ENCODE measurements around the gene SHMT2.
A peak's percentile ranks its signal among the peaks of the same experiment; 100 is the strongest.

Gene SHMT2

GRCh38 chr12:57229634-57230380 lies at the start of gene SHMT2:
Gene SHMT2, plus strand, starts transcription at chr12:57229711. Its CDS starts 68 bp downstream, at chr12:57229779.
- H3K4me3 ChIP-seq (ENCODE audit: low read depth, low read length), result peak within 1 kb of the TSS; percentile 93

GRCh38 chr12:57180321-57180989 lies 49.1 kb upstream of the SHMT2 start:
- DNase-seq (ENCODE audit: low read depth, low spot score), result no peak
- TF ChIP-seq CTCF (IDR thresholded peaks at IDR 0.05; ENCODE audit: insufficient read depth, low read length, missing control alignments), result no peak
- ChIA-PET CTCF (interaction anchor here (1.0 to 26.2 kb wide), 12 partner anchors 9 to 111 kb away, joined by 3 to 874 read pairs (median 4); partner anchors contain the start of genes LRP1 and STAT6), POLR2A (interaction anchor here (0.6 kb wide), 1 partner anchor 53 kb away, joined by 3 read pairs; no protein-coding TSS in a partner anchor)
- no peak overlapping the region for H3K4me3 ChIP-seq (ENCODE audit: low read depth, low read length)

More at GRCh38 chr12:57229634-57230380, at the start of gene SHMT2:
- TF ChIP-seq CTCF (IDR thresholded peaks at IDR 0.05; ENCODE audit: insufficient read depth, low read length, missing control alignments), result no peak
- ChIA-PET CTCF (interaction anchor here (0.7 to 13.3 kb wide), 14 partner anchors 13 to 229 kb away, joined by 3 to 425 read pairs (median 4); partner anchors contain the start of genes GLI1 and NXPH4), POLR2A (interaction anchor here (0.6 to 3.4 kb wide), 19 partner anchors 9 to 229 kb away, joined by 3 to 74 read pairs (median 5); partner anchors contain the start of genes LRP1 and STAT6)
- peak; percentile 78 for DNase-seq (ENCODE audit: low read depth, low spot score)

- no peak for DNase-seq (ENCODE audit: low read depth, low spot score)
- ChIA-PET CTCF (interaction anchor here (1.0 to 26.2 kb wide), 9 partner anchors 9 to 112 kb away, joined by 3 to 874 read pairs (median 4); partner anchors contain the start of genes LRP1 and STAT6), POLR2A (no interaction called here)
- H3K4me3 ChIP-seq (ENCODE audit: low read depth, low read length), result no peak overlapping the region
- TF ChIP-seq CTCF (IDR thresholded peaks at IDR 0.05; ENCODE audit: insufficient read depth, low read length, missing control alignments), result no peak
These were observed 48.4 kb upstream of the SHMT2 start for GRCh38 chr12:57181072-57181471.

- CTCF ChIA-PET, result interaction anchor here (0.7 to 26.2 kb wide), 14 partner anchors 8 to 113 kb away, joined by 3 to 874 read pairs (median 4); partner anchors contain the start of genes LRP1 and STAT6
- no peak overlapping the region for H3K4me3 ChIP-seq (ENCODE audit: low read depth, low read length)
- DNase-seq (ENCODE audit: low read depth, low spot score), result no peak
- no peak for TF ChIP-seq CTCF (IDR thresholded peaks at IDR 0.05; ENCODE audit: insufficient read depth, low read length, missing control alignments)
- POLR2A ChIA-PET, result interaction anchor here (0.7 kb wide), 1 partner anchor 41 kb away, joined by 4 read pairs; no protein-coding TSS in a partner anchor
These were observed 47.9 kb upstream of the SHMT2 start for GRCh38 chr12:57181561-57182155.

- CTCF ChIA-PET, result interaction anchor here (1.0 to 26.2 kb wide), 12 partner anchors 11 to 114 kb away, joined by 3 to 874 read pairs (median 6); partner anchors contain the start of genes LRP1 and STAT6
- TF ChIP-seq CTCF (IDR thresholded peaks at IDR 0.05; ENCODE audit: insufficient read depth, low read length, missing control alignments), result peak; percentile 92
- no peak overlapping the region for H3K4me3 ChIP-seq (ENCODE audit: low read depth, low read length)
- no peak for DNase-seq (ENCODE audit: low read depth, low spot score)
- POLR2A ChIA-PET, result interaction anchor here (0.7 to 1.4 kb wide), 3 partner anchors 9 to 12 kb away, joined by 3 to 4 read pairs (median 4); no protein-coding TSS in a partner anchor
These were observed 46.5 kb upstream of the SHMT2 start for GRCh38 chr12:57182918-57183575.

Data from AG04449 (cell line).